HUES64 (cell line): Measurements from ENCODE around the gene TESMIN.

ENCODE experiments used
- H3K27ac ChIP-seq: 2 replicates; pipeline ENCODE4 v1.7.0; 2013; ENCODE audit warnings: low read depth, low read length, inconsistent platforms
- H3K27me3 ChIP-seq: 2 replicates; pipeline ENCODE4 v1.6.1; 2013; ENCODE audit warnings: mild to moderate bottlenecking, low read length; ENCODE audit not compliant: insufficient read depth
- H3K36me3 ChIP-seq: 2 replicates; pipeline ENCODE4 v1.6.1; 2013; ENCODE audit warnings: mild to moderate bottlenecking, low read length; ENCODE audit not compliant: insufficient read depth
- H3K4me1 ChIP-seq: 2 replicates; pipeline ENCODE4 v1.6.1; 2013; ENCODE audit warnings: mild to moderate bottlenecking, low read length, moderate library complexity; ENCODE audit not compliant: insufficient read depth
- H3K4me3 ChIP-seq: 2 replicates; pipeline ENCODE4 v1.5.1; 2013; ENCODE audit warnings: mild to moderate bottlenecking, low read length, moderate library complexity
- H3K9ac ChIP-seq: 2 replicates; pipeline ENCODE4 v1.6.1; 2013; ENCODE audit warnings: mild to moderate bottlenecking, low read depth, low read length
- H3K9me3 ChIP-seq: 2 replicates; pipeline ENCODE4 v1.6.1; 2013; ENCODE audit warnings: low read depth, low read length; ENCODE audit not compliant: insufficient read depth
- WGBS: fragments of 150-250, 120-280 bp; methylation state at CpG from one replicate; pipeline ENCODE4 v1.1.7; 2013; ENCODE audit warnings: missing lambda C conversion rate; 5-methylcytosine and 5-hydroxymethylcytosine counted together

Gene TESMIN

DNA sequence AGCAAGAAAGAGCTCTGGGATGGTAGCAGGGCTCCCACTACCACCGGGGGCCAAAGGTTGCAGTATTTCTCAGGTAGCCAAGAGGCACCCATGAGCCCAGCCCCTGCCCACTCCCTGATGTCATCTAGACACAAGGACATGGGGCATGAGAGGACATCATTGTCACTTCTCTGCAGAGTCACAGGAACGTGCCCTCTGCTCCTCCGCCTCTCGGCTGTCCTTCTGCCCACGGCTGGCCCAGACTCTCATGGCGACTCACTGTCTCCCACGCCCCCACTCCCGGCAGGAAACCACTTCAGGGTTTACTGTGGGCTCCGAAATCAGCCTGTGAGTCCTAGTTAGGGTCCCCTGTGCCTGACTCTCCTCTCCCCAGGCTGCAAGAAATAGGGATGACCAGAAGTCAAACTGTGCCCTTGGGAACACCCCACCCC is 68.8 kb downstream of the TESMIN start:
- WGBS, result 66% methylated on average over 9 of the region's 9 CpGs
- peaks cover 49% of the 10 kb centered on the region for H3K27me3 ChIP-seq
- 0 out of 2 replicates have a peak, but pooled peaks cover 7% of the 10 kb centered on the region for H3K4me1 ChIP-seq
- H3K9me3 ChIP-seq, result no peaks in the 10 kb centered on the region
- no peak overlapping the region for H3K4me3 ChIP-seq
- no peak overlapping the region for H3K9ac ChIP-seq
- H3K27ac ChIP-seq, result no peak overlapping the region
- H3K36me3 ChIP-seq, result peaks cover 16% of the 10 kb centered on the region

- no peak overlapping the region for H3K9ac ChIP-seq
- no peaks in the 10 kb centered on the region for H3K36me3 ChIP-seq
- no peaks in the 10 kb centered on the region for H3K9me3 ChIP-seq
- peaks cover 37% of the 10 kb centered on the region for H3K27me3 ChIP-seq
- no peak overlapping the region for H3K4me3 ChIP-seq
- H3K4me1 ChIP-seq, result 0 out of 2 replicates have a peak, but pooled peaks cover 7% of the 10 kb centered on the region
- WGBS, result 94% methylated on average over 17 of the region's 17 CpGs
- H3K27ac ChIP-seq, result no peak overlapping the region
Observed at GRCh38 chr11:68680541-68681231, 70.6 kb downstream of the TESMIN start.

DNA sequence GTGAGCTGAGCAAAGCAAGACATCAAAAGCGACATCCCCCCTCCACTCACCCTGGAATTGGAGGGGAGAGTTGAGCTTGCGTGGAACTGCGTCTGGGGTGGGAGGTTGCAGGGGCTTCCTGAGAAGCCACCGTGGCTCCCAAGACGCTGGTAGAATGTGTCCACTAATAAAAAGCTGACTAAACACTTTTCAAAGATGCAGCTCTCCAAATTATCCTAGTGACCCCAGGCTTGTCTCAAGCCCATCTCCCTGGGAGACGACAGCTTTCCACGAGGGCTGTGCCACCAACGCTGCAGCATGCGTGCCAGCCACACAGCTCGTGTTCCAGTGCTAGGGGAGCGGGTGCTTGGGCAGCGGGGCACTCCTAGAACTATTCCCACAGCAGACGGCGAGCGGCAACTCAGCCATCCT is 73.3 kb downstream of the TESMIN start:
- H3K27me3 ChIP-seq, result peaks cover 10% of the 10 kb centered on the region
- 88% methylated on average over 12 of the region's 15 CpGs for WGBS
- H3K9me3 ChIP-seq, result no peaks in the 10 kb centered on the region
- 0 out of 2 replicates have a peak, but pooled peaks cover 3% of the 10 kb centered on the region for H3K4me1 ChIP-seq
- no peak overlapping the region for H3K4me3 ChIP-seq
- H3K9ac ChIP-seq, result no peak overlapping the region
- no peaks in the 10 kb centered on the region for H3K36me3 ChIP-seq
- H3K27ac ChIP-seq, result no peak overlapping the region

GRCh38 chr11:68677432-68677831 is 73.9 kb downstream of the TESMIN start:
- H3K9me3 ChIP-seq, result no peaks in the 10 kb centered on the region
- no peaks in the 10 kb centered on the region for H3K36me3 ChIP-seq
- no peak overlapping the region for H3K27ac ChIP-seq
- 38% methylated on average over 6 of the region's 6 CpGs for WGBS
- H3K4me1 ChIP-seq, result 0 out of 2 replicates have a peak, but pooled peaks cover 3% of the 10 kb centered on the region
- no peak overlapping the region for H3K4me3 ChIP-seq
- no peak overlapping the region for H3K9ac ChIP-seq
- H3K27me3 ChIP-seq, result peaks cover 4% of the 10 kb centered on the region; the same call in 1 of the 2 replicates

DNA sequence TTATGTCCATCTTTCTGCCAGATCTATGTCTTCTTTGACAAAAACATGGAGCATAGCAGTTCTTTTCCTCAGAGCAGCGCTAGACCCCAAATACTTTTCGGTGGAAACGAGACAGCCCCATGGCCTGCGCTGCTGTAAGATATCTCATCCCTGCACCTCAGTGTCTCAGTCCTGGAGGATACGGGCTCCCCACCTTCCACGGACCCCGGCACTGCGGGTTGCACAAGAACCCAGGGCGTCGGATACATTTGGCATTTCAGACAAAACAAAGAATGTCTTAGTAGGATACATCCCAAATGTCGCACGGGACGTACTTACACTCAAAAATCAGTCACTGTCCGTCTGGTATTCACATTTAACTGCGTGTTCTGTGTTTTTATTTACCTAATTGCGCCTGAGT is 76.9 kb downstream of the TESMIN start:
- no peaks in the 10 kb centered on the region for H3K9me3 ChIP-seq
- WGBS, result 97% methylated on average over 16 of the region's 16 CpGs
- no peaks in the 10 kb centered on the region for H3K36me3 ChIP-seq
- no peaks in the 10 kb centered on the region for H3K27me3 ChIP-seq
- H3K27ac ChIP-seq, result no peak overlapping the region
- no peak overlapping the region for H3K4me3 ChIP-seq
- no peak overlapping the region for H3K9ac ChIP-seq
- 0 out of 2 replicates have a peak, but pooled peaks cover 3% of the 10 kb centered on the region for H3K4me1 ChIP-seq

DNA sequence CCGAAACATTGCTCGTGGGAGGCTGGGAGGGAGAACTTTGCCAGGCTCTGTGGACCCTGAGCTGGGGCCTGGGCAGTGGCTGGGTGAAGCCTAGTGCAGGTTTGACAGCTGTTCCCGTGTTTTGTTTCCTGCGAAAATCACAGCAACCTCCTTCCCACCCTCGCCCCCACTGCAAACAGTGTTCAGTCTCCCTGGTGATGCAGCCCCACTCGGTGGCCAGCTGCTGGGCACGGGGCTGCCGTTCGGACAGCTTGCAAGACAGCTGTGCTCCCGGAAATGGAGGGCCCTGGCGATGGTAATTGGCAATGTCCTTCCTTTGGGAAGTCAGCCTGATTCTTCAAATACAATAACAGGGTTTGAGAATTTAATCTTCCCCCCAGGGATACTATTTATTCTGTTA is 77.3 kb downstream of the TESMIN start:
- Histone ChIP-seq H3K9me3 (no peaks in the 10 kb centered on the region), H3K4me3 (no peak overlapping the region), H3K36me3 (no peaks in the 10 kb centered on the region), H3K4me1 (0 out of 2 replicates have a peak, but pooled peaks cover 3% of the 10 kb centered on the region), H3K27ac (no peak overlapping the region), H3K27me3 (no peaks in the 10 kb centered on the region), H3K9ac (no peak overlapping the region)
- 95% methylated on average over 11 of the region's 11 CpGs for WGBS

GRCh38 chr11:68673306-68673945 is 77.9 kb downstream of the TESMIN start:
- Histone ChIP-seq H3K4me1 (no peaks in the 10 kb centered on the region), H3K9me3 (no peaks in the 10 kb centered on the region), H3K27ac (no peak overlapping the region), H3K27me3 (no peaks in the 10 kb centered on the region), H3K4me3 (no peak overlapping the region), H3K36me3 (no peaks in the 10 kb centered on the region), H3K9ac (no peak overlapping the region)
- 92% methylated on average over 6 of the region's 6 CpGs for WGBS

GRCh38 chr11:68670208-68670992 is 80.9 kb downstream of the TESMIN start:
- no peak overlapping the region for H3K4me3 ChIP-seq
- 88% methylated on average over 33 of the region's 33 CpGs for WGBS
- no peak overlapping the region for H3K27ac ChIP-seq
- no peaks in the 10 kb centered on the region for H3K27me3 ChIP-seq
- no peaks in the 10 kb centered on the region for H3K4me1 ChIP-seq
- H3K36me3 ChIP-seq, result no peaks in the 10 kb centered on the region
- no peaks in the 10 kb centered on the region for H3K9me3 ChIP-seq
- H3K9ac ChIP-seq, result no peak overlapping the region

DNA sequence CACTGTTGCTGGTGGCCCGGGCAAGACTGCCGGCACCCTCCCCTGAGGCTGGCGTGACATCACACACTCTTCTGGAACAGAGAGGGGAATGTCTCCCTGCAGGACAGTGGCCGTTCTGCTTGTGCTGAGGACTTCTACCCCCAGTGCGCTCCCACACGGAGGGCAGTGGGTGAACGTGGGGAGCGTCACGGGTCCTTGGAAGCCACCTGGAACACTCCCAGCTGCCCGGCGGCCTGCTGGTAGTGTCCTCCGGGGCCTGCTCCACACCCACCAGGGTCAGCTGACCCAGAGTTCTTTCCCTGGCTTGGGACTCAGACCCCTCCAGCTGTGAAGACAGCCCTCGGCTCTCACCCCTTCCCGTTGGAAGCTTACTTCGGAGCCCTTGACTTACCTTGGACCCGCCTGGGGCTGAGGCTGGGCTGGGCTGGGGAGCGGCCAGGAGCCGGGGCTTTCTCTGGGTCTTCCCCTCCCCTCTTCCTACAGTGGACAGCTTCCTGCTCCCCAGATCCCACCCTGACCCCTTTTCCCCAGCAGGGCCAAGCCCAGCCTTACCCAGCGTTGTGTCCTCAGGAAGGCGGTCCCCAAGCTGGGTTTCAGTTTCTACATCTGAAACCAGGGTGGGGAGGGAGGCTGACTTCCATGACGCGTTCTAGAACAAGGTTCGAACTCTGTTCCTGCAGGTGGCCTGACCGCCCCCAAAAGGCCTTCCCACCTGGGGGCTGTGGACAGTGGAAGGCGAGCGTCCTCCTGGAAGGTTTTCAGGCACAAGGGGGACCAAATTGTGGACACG is 81.8 kb downstream of the TESMIN start:
- Histone ChIP-seq H3K27ac (no peak overlapping the region), H3K36me3 (no peaks in the 10 kb centered on the region), H3K27me3 (no peaks in the 10 kb centered on the region), H3K9me3 (no peaks in the 10 kb centered on the region), H3K4me1 (no peaks in the 10 kb centered on the region), H3K4me3 (no peak overlapping the region), H3K9ac (no peak overlapping the region)
- WGBS, result 91% methylated on average over 27 of the region's 27 CpGs

DNA sequence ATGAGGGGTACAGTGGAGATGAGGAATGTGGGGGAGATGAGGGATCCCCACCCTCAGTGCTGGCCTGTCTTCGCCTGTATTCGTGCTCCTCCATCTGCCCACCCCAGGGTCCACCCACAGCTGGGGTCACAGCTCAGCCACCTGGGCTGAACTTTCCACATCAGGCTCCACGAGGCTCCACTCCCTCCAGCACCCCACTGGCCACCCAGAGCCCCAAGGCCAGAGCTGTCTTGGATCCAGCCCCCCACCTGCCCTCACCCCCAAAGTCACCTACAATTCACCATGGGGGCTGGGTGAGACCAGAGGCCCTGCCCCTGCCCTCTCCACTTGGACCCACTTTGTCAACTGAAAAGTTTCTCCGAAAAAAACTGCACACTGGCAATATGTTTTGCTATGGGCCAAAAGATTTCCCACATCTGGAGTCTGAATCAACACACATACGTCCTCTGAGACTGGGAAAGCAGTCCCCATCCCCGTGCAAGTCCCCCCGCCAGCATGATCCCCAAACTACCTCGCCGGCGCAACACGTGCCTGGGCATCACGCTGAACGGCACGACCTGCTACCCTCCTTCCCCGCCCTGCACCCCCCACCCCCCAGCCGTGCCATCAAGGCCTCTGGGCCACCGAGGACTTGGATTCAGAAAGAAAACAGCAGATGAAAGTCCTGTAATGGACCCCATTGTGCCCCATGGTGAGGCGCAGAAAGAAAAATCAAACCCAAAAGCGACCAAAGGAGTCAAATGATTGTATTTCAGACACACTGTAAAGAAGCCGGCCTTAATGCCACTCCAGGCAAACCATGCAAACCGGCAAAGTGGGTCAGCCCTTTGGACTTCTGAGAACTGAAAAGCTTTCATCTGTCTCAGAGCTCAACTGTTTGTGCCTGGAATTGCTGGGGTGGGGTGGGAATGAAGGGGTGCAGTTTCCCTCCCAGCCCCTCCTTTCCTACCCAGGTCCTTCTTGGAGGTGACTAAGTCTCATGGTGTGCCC is 83.5 kb downstream of the TESMIN start:
- Histone ChIP-seq H3K4me1 (no peaks in the 10 kb centered on the region), H3K27ac (no peak overlapping the region), H3K4me3 (no peak overlapping the region), H3K9me3 (0 out of 2 replicates have a peak, but pooled peaks cover 2% of the 10 kb centered on the region), H3K36me3 (no peaks in the 10 kb centered on the region), H3K27me3 (no peaks in the 10 kb centered on the region), H3K9ac (no peak overlapping the region)
- WGBS, result 88% methylated on average over 21 of the region's 21 CpGs
